Activated CD8-positive, alpha-beta T cell treated with anti-CD3 and anti-CD28 coated beads for 36 hours (primary cell): ENCODE data around the gene KCNMA1. TPM values are rescaled to one million over a fixed set of nuclear protein-coding genes. Genes with fewer than 3 reads are reported as not detected.

ENCODE experiments used
- ATAC-seq: fragments of 200-7000 bp; cut with Tn5 transposase; one replicate; pipeline ENCODE4 v1.10.0; 2021; ENCODE audit warnings: mild to moderate bottlenecking, moderate library complexity
- CTCF ChIA-PET: fragments of 350-600 bp; sonication (Branson Sonifier 250); formaldehyde crosslinking; loops from one replicate; lab custom pipeline; 2021; ENCODE audit warnings: antibody characterized with exemption; lab: Charles Lee
- POLR2A ChIA-PET: fragments of 350-600 bp; sonication (Branson Sonifier 250); formaldehyde crosslinking; loops from one replicate; lab custom pipeline; 2021; ENCODE audit warnings: antibody characterized with exemption; lab: Charles Lee
- DNase-seq: peaks from one replicate; pipeline ENCODE4 v3.0.0-alpha.2; 2020
- H3K27ac Mint-ChIP-seq: one replicate; pipeline ENCODE4 v1.8.0; 2021; ENCODE audit warnings: mild to moderate bottlenecking, mixed read lengths
- H3K27me3 Mint-ChIP-seq: one replicate; pipeline ENCODE4 v1.8.0; 2021; ENCODE audit warnings: mixed read lengths
- H3K36me3 Mint-ChIP-seq: one replicate; pipeline ENCODE4 v1.8.0; 2021; ENCODE audit warnings: low read depth, mixed read lengths
- H3K4me1 Mint-ChIP-seq: one replicate; pipeline ENCODE4 v1.8.0; 2021; ENCODE audit warnings: low read depth, mixed read lengths
- H3K4me3 Mint-ChIP-seq: one replicate; pipeline ENCODE4 v1.8.0; 2021; ENCODE audit warnings: mild to moderate bottlenecking, moderate library complexity, mixed read lengths
- H3K9me3 Mint-ChIP-seq: one replicate; pipeline ENCODE4 v1.8.0; 2021; ENCODE audit warnings: mixed read lengths
- intact Hi-C: fragments of 100-400 bp; cut with micrococcal nuclease; formaldehyde crosslinking; loops from one replicate; pipeline ENCODE4 v1.10.0; 2022
- total RNA-seq, 2 experiments: library from RNA; stranded (reverse); gene quantifications; one replicate each; pipeline ENCODE4 v1.2.3, GENCODE V29; 2021
- TF ChIP-seq, protein P1 (sequence below): fragments of 200-600 bp; IDR thresholded peaks from one replicate; pipeline ENCODE4 v1.8.0; 2022; ENCODE audit warnings: antibody characterized with exemption, mild to moderate bottlenecking

KCNMA1 gene
- total RNA-seq, 2 experiments from 2014 or later = 0.18 TPM; not detected in 1

DNA sequence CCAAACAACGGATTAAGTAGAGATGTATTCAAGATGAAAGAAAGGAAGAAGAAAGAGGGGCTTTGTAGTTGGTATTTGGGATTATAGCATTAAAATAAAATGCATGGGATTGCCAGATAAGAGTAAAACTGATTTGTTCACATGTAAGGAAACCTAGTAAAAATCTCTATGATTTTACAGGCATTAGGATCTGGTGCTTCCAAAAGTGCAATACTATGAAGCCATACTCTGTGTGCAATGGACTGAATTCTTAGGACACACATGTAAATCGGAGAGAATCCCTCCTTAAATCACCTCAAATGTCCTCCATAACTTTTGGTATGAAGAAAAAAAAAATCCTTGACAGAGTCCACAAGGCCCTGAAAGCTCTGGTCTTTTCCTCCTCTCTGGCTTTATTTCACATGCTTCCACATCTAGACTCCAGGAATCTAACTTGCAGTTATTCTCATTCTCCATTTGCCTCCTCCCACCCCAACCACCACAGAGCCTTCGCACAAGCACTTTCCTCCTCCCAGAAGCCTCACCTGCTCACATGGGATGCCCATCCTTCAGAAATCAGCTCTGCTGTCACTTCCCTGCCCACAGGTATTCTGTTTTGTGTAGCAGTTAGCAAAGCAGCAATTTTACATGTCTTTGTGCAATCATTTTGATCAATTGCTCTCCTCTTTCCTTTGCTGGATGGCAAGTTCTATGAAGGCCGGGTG lies 378.3 kb downstream of the KCNMA1 start:
- ChIA-PET CTCF (no interaction called here), POLR2A (no interaction called here)
- Mint-ChIP-seq H3K36me3 (no peaks in the 10 kb centered on the region), H3K4me3 (no peak overlapping the region), H3K9me3 (peaks cover 8% of the 10 kb centered on the region), H3K27ac (no peak overlapping the region), H3K4me1 (peaks cover 36% of the 10 kb centered on the region), H3K27me3 (no peaks in the 10 kb centered on the region)
- TF ChIP-seq, protein P1, sequence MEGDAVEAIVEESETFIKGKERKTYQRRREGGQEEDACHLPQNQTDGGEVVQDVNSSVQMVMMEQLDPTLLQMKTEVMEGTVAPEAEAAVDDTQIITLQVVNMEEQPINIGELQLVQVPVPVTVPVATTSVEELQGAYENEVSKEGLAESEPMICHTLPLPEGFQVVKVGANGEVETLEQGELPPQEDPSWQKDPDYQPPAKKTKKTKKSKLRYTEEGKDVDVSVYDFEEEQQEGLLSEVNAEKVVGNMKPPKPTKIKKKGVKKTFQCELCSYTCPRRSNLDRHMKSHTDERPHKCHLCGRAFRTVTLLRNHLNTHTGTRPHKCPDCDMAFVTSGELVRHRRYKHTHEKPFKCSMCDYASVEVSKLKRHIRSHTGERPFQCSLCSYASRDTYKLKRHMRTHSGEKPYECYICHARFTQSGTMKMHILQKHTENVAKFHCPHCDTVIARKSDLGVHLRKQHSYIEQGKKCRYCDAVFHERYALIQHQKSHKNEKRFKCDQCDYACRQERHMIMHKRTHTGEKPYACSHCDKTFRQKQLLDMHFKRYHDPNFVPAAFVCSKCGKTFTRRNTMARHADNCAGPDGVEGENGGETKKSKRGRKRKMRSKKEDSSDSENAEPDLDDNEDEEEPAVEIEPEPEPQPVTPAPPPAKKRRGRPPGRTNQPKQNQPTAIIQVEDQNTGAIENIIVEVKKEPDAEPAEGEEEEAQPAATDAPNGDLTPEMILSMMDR = no peak
- ATAC-seq (no peak), DNase-seq (no peak)
- intact Hi-C loops = no loop called here

DNA sequence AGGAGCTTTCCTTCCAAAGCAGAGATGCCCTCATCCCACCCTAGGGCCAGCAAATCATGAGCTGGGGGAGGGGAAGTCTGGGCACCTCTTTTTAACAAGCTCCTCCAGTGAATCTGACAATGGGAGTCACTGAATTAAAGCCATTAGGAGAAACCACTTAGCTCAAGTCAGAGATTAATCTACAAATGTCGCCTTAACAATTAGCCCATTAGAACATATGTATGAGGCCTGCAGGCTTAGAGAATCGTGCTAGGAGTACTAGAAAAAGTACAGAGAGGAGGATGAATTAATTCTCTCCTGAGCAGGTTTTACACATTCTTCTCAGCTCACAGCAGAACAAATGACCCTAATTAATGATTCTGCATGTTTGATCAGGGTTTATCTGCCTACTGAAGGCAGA lies 381.3 kb downstream of the KCNMA1 start:
- DNase-seq = no peak
- Mint-ChIP-seq H3K36me3 (no peaks in the 10 kb centered on the region), H3K4me3 (no peak overlapping the region), H3K27ac (no peak overlapping the region), H3K27me3 (no peaks in the 10 kb centered on the region), H3K4me1 (peaks cover 24% of the 10 kb centered on the region), H3K9me3 (peaks cover 5% of the 10 kb centered on the region)
- TF ChIP-seq, protein P1 = no peak
- intact Hi-C loops = no loop called here
- CTCF ChIA-PET = no interaction called here
- POLR2A ChIA-PET = no interaction called here
- no peak for ATAC-seq

- CTCF ChIA-PET = interaction anchor here (1.0 to 2.0 kb wide), 4 partner anchors 14 to 458 kb away, joined by 3 to 8 read pairs (median 4); no protein-coding TSS in a partner anchor
- Mint-ChIP-seq H3K27me3 (no peaks in the 10 kb centered on the region), H3K4me1 (peaks cover 20% of the 10 kb centered on the region), H3K9me3 (peaks cover 5% of the 10 kb centered on the region), H3K4me3 (no peak overlapping the region), H3K27ac (no peak overlapping the region), H3K36me3 (no peaks in the 10 kb centered on the region)
- intact Hi-C loops = loop anchor here (5.0 kb wide), 1 partner anchor 389 kb away; no protein-coding TSS in a partner anchor
- no peak for DNase-seq
- POLR2A ChIA-PET = no interaction called here
- no peak for ATAC-seq
- TF ChIP-seq, protein P1 = no peak
Observed at GRCh38 chr10:77253556-77254064, 384.0 kb downstream of the KCNMA1 start.

- ATAC-seq (no peak), DNase-seq (no peak)
- TF ChIP-seq, protein P1 = no peak
- POLR2A ChIA-PET = no interaction called here
- peaks cover 20% of the 10 kb centered on the region for H3K4me1 Mint-ChIP-seq
- no peaks in the 10 kb centered on the region for H3K27me3 Mint-ChIP-seq
- CTCF ChIA-PET = interaction anchor here (1.0 to 2.0 kb wide), 4 partner anchors 14 to 458 kb away, joined by 3 to 8 read pairs (median 4); no protein-coding TSS in a partner anchor
- H3K27ac Mint-ChIP-seq = no peak overlapping the region
- H3K9me3 Mint-ChIP-seq = peaks cover 5% of the 10 kb centered on the region
- intact Hi-C loops = loop anchor here (5.0 kb wide), 1 partner anchor 389 kb away; no protein-coding TSS in a partner anchor
- no peak overlapping the region for H3K4me3 Mint-ChIP-seq
- no peaks in the 10 kb centered on the region for H3K36me3 Mint-ChIP-seq
Observed at GRCh38 chr10:77253147-77253545, 384.5 kb downstream of the KCNMA1 start.
